Mucosa of descending colon (tissue), 3 donors: Measurements from ENCODE around the gene RACK1. TPM values are rescaled to one million over a fixed set of nuclear protein-coding genes. Genes with fewer than 3 reads are reported as not detected.

ENCODE experiments used
- ATAC-seq: fragments of 200-7000 bp; cut with Tn5 transposase; one replicate; pipeline ENCODE4 v1.9.1; 2020; ENCODE audit warnings: mild to moderate bottlenecking, moderate library complexity
- DNase-seq, 3 donors: peaks; one replicate each; pipeline ENCODE4 v3.0.0-alpha.2; 2020
- H3K36me3 ChIP-seq: fragments of 200-600 bp; one replicate; pipeline ENCODE4 v1.8.0; 2021; ENCODE audit warnings: low read depth, mild to moderate bottlenecking
- H3K4me1 ChIP-seq: fragments of 200-600 bp; one replicate; pipeline ENCODE4 v1.8.0; 2021; ENCODE audit warnings: low read depth, mild to moderate bottlenecking
- H3K4me3 ChIP-seq: fragments of 200-600 bp; one replicate; pipeline ENCODE4 v1.8.0; 2021; ENCODE audit warnings: mild to moderate bottlenecking
- H3K9me3 ChIP-seq: fragments of 200-600 bp; one replicate; pipeline ENCODE4 v1.8.0; 2021; ENCODE audit warnings: mild to moderate bottlenecking
- intact Hi-C, 2 donors: fragments of 100-400 bp; cut with DNase I in 1 of 2; cut with micrococcal nuclease in 1 of 2; formaldehyde crosslinking; loops; one replicate each; pipeline versions ENCODE4 v1.11.0 to v1.11.1; 2022; cut with DNase I, micrococcal nuclease
- total RNA-seq, 3 donors: library from RNA; stranded (reverse); fragmentation: NEBNext Ultra II Directional in 2 of 3; extraction: Animal tissue kit (Norgen Biotek cat#: 25700) in 2 of 3; gene quantifications; one replicate each; pipeline versions ENCODE4 v1.2.1 to v1.2.4, GENCODE V29; 2021 to 2023
- TF ChIP-seq, protein P1 (sequence below): fragments of 200-600 bp; IDR thresholded peaks from one replicate; pipeline ENCODE4 v1.8.0; 2022; ENCODE audit warnings: antibody characterized with exemption, mild to moderate bottlenecking
- donor health status: DM: no; HTN: no; CAD: no; lungs with moderate emphysema.
- donor health status: DM: no; HTN: no; CAD: no.
- donor health status: DM: no; HTN: yes; CAD: no.

Gene RACK1
- total RNA-seq, 3 donors from 2014 or later, result 1,078 to 1,367 (median 1,218) TPM

GRCh38 chr5:181239062-181239663 is 4.5 kb downstream of the RACK1 start:
- peaks cover 7% of the 10 kb centered on the region for H3K4me1 ChIP-seq
- TF ChIP-seq, protein P1, sequence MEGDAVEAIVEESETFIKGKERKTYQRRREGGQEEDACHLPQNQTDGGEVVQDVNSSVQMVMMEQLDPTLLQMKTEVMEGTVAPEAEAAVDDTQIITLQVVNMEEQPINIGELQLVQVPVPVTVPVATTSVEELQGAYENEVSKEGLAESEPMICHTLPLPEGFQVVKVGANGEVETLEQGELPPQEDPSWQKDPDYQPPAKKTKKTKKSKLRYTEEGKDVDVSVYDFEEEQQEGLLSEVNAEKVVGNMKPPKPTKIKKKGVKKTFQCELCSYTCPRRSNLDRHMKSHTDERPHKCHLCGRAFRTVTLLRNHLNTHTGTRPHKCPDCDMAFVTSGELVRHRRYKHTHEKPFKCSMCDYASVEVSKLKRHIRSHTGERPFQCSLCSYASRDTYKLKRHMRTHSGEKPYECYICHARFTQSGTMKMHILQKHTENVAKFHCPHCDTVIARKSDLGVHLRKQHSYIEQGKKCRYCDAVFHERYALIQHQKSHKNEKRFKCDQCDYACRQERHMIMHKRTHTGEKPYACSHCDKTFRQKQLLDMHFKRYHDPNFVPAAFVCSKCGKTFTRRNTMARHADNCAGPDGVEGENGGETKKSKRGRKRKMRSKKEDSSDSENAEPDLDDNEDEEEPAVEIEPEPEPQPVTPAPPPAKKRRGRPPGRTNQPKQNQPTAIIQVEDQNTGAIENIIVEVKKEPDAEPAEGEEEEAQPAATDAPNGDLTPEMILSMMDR, result no peak
- H3K36me3 ChIP-seq, result peaks cover 15% of the 10 kb centered on the region
- intact Hi-C loops, result no loop called here
- H3K4me3 ChIP-seq, result no peak overlapping the region
- H3K9me3 ChIP-seq, result no peaks in the 10 kb centered on the region
- DNase-seq (no peak), ATAC-seq (no peak)

DNA sequence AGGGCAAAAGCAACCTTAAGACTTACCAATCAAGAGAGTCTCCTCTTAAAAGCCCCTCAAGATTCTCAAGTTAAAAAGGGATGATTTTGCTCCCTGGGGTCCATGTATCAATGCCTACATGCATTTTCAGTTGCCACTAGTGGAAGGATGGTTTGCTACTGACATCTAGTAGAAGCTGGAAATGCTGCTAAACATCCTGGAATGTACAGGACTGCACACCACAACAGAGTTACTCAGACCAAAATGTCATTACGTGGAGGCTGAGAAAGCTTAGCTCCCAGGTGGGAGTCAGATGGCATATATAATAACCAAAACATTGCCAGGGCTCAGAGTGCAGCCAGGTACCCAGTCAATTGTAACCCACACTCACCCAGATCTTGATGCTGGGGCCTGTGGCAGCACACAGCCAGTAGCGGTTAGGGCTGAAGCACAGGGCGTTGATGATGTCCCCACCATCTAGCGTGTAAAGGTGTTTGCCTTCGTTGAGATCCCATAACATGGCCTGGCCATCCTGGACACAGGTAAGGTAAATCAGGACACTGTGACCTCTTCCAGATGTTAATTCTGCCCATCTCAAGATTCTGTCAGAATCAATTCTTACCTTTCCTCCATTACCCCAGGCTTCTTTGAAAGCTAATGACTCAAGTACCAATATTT is 5.8 kb downstream of the RACK1 start:
- intact Hi-C loops, result no loop called here
- Histone ChIP-seq H3K4me3 (no peak overlapping the region), H3K4me1 (peaks cover 7% of the 10 kb centered on the region), H3K9me3 (no peaks in the 10 kb centered on the region), H3K36me3 (peaks cover 15% of the 10 kb centered on the region)
- ATAC-seq, result no peak
- DNase-seq, result no peak
- TF ChIP-seq, protein P1, result no peak

GRCh38 chr5:181236954-181237641 is 6.6 kb downstream of the RACK1 start:
- DNase-seq (no peak), ATAC-seq (no peak)
- H3K4me1 ChIP-seq, result peaks cover 5% of the 10 kb centered on the region
- no peaks in the 10 kb centered on the region for H3K9me3 ChIP-seq
- no peak overlapping the region for H3K4me3 ChIP-seq
- intact Hi-C loops, result no loop called here
- peaks cover 15% of the 10 kb centered on the region for H3K36me3 ChIP-seq
- TF ChIP-seq, protein P1, result no peak

- ATAC-seq, result no peak
- TF ChIP-seq, protein P1, result no peak
- no peak overlapping the region for H3K4me3 ChIP-seq
- H3K9me3 ChIP-seq, result no peaks in the 10 kb centered on the region
- intact Hi-C loops, result no loop called here
- H3K36me3 ChIP-seq, result peaks cover 15% of the 10 kb centered on the region
- DNase-seq, result no peak
- H3K4me1 ChIP-seq, result no peaks in the 10 kb centered on the region
Observed at GRCh38 chr5:181236471-181236870, 7.2 kb downstream of the RACK1 start.

GRCh38 chr5:181235689-181236366 is 7.9 kb downstream of the RACK1 start:
- no peak for ATAC-seq
- Histone ChIP-seq H3K36me3 (peaks cover 15% of the 10 kb centered on the region), H3K4me3 (no peak overlapping the region), H3K9me3 (no peaks in the 10 kb centered on the region), H3K4me1 (no peaks in the 10 kb centered on the region)
- intact Hi-C loops, result no loop called here
- TF ChIP-seq, protein P1, result no peak
- no peak for DNase-seq
